ENCODE data around the gene CUL2.
"Not testable (repeated sequence)": the region's sequence is repeated elsewhere in the genome, so short reads cannot be mapped to it uniquely, and the experiment has no call there.

The CUL2 gene

DNA sequence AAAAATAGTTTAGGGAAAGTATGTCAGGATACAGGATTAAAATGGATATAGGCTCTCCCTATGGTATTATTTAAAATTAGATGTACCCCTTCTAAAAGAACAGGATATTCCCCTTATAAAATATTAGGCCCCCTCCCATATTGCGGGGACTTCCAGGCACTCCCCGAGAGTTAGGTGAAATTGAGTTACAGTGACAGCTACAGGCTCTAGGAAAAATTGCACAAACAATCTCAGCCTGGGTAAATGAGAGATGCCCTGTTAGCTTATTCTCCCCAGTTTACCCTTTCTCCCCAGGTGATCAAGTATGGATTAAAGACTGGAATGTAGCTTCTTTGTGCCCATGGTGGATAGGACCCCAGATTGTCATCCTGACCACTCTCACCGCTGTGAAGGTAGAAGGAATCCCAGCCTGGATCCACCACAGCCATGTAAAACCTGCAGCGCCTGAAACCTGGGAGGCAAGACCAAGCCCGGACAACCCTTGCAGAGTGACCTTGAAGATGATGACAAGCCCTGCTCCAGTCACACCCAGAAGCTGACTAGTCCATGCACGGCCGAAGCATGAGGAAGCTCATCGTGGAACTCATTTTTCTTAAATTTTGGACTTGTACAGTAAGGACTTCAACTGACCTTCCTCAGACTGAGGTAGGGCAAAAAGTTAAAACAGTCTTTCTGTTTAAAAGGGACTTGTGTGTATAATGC, 115.6 kb downstream of the CUL2 start:
- DNase-seq: not testable (repeated sequence)

DNA sequence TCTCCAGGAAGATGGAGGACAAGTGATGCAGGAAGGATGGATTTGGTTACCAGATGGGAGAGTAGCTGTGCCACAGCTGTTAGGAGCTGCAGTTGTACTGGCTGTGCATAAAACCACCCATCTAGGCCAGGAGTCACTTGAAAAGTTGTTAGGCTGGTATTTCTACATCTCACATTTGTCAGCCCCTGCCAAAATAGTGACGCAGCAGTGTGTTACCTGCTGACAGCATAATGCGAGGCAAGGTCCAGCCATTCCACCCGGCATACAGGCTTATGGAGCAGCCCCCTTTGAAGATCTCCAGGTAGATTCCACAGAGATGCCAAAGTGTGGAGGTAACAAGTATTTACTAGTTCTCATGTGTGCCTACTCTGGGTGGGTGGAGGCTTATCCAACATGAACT, 116.4 kb downstream of the CUL2 start:
- not testable (repeated sequence) for DNase-seq

DNA sequence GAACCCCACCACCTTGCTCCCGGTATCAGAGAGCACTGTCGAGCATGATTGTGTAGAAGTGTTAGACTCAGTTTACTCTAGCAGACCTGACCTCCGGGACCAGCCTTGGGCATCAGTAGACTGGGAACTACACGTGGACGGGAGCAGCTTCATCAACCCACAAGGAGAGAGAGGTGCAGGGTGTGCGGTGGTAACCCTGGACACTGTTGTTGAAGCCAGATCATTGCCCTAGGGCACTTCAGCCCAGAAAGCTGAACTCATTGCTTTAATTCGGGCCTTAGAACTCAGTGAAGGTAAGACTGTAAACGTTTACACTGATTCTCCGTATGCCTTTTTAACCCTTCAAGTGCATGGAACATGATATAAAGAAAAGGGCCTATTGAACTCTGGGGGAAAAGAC, 117.0 kb downstream of the CUL2 start:
- not testable (repeated sequence) for DNase-seq

DNA sequence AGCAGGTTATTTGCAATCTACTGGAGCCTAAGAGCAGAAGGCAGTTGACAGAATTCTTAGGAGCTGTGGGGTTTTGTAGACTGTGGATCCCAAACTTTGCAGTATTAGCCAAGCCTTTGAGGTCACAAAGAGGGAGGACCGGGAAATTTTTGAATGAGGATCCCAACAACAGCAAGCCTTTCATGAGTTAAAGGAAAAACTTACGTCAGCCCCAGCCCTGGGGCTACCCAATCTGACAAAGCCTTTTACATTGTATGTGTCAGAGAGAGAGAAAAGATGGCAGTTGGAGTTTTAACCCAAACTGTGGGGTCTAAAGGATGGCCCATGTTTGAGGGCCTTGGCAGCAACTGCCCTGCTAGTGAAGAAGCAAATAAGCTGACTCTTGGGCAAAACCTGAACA, 117.5 kb downstream of the CUL2 start:
- DNase-seq: not testable (repeated sequence)

DNA sequence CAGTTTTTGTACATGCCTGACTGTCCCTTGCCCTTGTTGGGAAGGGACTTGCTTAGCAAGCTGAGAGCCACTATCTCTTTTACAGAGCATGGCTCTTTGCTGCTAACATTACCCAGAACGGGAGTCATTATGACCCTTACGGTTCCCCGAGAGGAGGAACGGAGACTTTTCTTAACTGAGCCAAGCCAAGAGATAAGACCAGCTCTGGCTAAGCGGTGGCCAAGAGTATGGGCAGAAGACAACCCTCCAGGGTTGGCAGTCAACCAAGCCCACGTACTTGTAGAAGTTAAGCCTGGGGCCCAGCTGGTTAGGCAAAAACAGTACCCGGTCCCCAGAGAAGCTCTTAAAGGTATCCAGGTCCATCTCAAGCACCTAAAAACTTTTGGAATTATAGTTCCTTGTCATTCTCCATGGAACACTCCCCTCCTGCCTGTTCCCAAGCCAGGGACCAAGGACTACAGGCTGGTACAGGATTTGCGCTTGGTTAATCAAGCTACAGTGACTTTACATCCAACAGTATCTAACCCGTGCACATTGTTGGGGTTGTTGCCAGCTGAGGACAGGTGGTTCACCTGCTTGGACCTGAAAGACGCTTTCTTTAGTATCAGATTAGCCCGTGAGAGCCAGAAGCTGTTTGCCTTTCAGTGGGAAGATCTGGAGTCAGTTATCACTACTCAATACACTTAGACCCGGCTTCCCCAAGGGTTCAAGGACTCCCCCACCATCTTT, 118.4 kb downstream of the CUL2 start:
- DNase-seq: not testable (repeated sequence)

DNA sequence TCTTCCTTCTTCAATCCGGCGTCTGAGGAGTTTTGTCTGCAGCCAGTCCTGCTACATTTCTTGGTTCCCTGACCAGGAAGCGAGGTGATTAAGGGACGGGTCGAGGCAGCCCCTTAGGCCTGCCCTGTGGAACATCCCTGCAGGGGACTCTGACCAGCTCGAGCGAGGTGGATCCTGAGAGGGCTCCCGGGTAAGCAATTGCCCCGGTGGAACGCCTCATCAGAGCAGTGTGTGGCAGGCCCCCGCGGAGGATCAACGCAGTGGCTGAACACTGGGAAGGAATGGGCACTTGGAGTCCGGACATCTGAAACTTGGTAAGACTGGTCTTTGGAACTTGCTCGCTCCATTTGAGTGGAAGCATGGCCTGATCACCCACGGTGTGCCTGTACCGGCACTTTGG, 121.0 kb downstream of the CUL2 start:
- no peak for DNase-seq

DNA sequence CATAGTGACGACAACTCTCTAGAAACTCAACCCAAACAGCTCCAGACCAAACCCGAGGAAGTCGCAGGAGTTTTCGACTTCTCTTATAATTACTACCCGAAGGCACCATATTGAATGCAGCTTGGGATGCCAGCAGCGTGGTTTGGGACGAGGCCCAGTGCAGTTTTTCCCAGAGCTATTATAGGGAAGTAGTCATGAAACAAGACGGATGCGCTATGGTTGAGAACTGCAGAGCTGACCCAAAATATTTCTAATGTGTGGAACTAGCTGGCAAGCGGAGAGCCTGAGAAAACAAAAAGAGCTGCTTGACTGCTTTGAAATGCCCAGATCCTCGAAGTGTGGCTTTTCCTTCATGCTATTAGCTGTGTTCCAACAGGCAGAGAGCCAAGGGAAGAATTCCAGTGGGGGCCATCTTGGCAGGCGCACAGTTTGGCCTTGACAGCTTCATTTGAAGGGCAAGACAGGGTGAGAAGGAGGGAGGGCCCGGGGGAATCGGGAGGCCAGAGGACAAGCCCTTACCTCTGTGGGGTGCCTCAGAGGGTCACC, 122.7 kb downstream of the CUL2 start:
- no peak for DNase-seq

DNA sequence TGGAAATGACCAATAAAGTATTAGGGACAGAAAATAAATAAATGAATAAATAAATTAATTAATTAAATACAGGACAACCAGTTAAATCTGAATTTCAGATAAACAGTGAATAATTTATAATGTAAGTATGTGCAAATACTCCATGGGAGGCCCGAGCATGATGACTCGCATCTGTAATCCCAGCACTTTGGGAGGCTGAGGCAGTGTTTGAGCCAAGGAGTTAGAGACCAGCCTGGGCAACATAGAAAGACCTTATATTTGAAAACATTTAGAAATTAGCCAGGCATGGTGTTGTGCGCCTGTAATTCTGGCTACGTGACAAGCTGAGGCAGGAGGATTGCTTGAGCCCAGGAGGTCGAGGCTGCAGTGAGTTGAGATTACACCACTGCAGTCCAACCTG, 123.7 kb downstream of the CUL2 start:
- no peak for DNase-seq

DNA sequence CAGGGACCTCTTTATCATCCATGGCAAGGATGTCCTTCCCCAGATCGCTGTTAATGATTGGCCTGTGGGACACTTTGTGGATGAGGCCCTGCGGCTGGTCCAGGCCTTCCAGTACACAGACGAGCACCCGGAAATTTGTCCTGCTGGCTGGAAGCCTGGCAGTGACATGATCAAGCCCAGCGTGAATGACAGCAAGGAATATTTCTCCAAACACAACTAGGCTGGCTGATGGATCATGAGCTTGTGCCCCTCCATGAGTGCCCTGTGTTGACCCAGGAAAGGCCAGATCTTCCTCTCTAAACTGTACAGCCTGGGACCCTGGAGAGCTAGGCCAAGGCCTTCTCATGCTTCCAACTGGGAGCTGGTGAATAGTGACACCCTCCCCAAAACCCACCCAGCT, 124.1 kb downstream of the CUL2 start:
- no peak for DNase-seq

- DNase-seq: no peak
These were observed 125.9 kb downstream of the CUL2 start for GRCh38 chr10:34964166-34964800.

GRCh38 chr10:34962866-34963265, 127.3 kb downstream of the CUL2 start:
- no peak for DNase-seq

DNA sequence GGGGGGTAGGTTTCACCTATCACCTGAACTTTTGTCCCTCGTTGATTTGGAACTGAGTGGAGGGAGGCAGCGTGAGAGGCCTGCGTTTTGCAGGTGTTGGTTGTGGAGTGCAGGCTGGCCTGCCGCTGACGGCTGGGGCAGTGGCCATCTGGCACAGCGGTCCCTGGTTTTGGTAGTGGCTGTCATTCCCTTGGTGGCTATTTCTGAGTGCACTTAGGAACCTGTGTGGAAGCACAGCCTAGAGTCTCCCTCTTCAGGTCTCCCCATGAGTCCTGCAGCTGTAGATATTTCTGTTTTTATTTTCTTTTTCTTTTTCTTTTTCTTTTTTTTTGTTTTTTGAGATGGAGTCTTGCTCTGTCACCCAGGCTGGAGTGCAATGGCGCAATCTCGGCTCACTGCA, 129.2 kb downstream of the CUL2 start:
- DNase-seq: peak; percentile 51 to 62

GRCh38 chr10:34959786-34960185, 130.4 kb downstream of the CUL2 start:
- DNase-seq: no peak

DNA sequence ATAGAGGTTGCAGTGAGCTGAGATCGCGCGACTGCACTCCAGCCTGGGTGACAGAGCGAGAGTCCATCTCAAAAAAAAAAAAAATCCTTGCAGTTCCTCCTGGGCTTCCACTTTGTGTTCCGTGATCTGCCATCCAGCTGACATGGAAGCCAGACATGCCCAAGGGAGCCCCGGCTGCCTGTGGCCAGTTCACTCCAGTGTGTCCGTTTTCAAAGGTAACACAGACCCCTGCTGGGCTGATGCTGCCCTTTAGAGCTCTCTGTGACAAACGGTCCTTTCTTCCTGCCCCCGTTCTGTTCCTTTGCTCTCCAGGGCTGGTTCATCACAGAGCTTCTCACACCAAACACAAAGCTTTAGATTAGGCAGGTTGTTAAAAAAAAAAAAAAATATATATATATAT, 130.8 kb downstream of the CUL2 start:
- peak in 1 of 2 experiments; percentile 2 for DNase-seq

Data from NCI-H524 (cell line).